SH-SY5Y (cell line): ENCODE measurements around the gene ECM2.

Experiments
- GATA2 ChIP-seq: IDR thresholded peaks from 2 replicates; pipeline ENCODE4 v1.6.1; 2011; ENCODE audit warnings: mild to moderate bottlenecking, low read depth, low read length
- GATA3 ChIP-seq: IDR thresholded peaks from 2 replicates; pipeline ENCODE4 v1.6.1; 2011; ENCODE audit warnings: low read depth, mild to moderate bottlenecking, low read length, moderate library complexity

GRCh38 chr9:92488681-92489550 is 46.9 kb downstream of the ECM2 start:
- TF ChIP-seq GATA3 (no peak), GATA2 (no peak)
